Fibroblast of the aortic adventitia (primary cell): Measurements from ENCODE around the gene SGIP1. TPM values are rescaled to one million over a fixed set of nuclear protein-coding genes. Genes with fewer than 3 reads are reported as not detected.

Experiments
- DNase-seq: peaks from one replicate; pipeline ENCODE4 v3.0.0-alpha.2; 2010; ENCODE audit warnings: low read depth
- H3K4me3 ChIP-seq: 2 replicates; pipeline ENCODE4 v1.5.1; 2011; ENCODE audit warnings: low read depth, mild to moderate bottlenecking, control low read depth, low read length, moderate library complexity
- total RNA-seq: library from RNA; depleted of rRNA; stranded (reverse); fragments of >200 nt; gene quantifications from 2 replicates; pipeline ENCODE4 v1.2.3, GENCODE V29; 2012; ENCODE audit warnings: low replicate concordance
- TF ChIP-seq, protein P1 (sequence below): IDR thresholded peaks from 2 replicates; pipeline ENCODE4 v1.5.1; 2011; ENCODE audit warnings: mild to moderate bottlenecking, low read length, control low read depth, inconsistent platforms; ENCODE audit not compliant: insufficient read depth

The SGIP1 gene
- total RNA-seq, 1 donor = 21.1 TPM

DNA sequence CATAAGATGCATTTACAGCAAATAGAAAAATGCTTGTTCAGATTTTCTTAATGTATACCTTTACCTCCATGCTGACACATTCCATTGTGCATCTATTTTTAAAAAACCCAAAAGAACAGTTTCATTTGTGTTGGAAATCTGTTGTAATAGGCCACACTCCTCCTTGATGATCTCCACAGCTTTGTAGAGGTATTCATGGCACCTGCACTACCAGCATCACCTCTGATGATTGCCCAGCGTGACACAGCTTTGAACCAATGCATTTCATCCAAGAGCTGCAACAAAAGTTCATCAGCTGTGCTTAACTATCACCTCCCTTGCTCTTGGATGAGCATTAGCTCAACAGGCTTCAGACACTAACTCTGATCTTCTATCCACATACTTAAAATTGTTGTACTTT, 226.6 kb downstream of the SGIP1 start:
- no peak for DNase-seq
- no peak overlapping the region for H3K4me3 ChIP-seq
- TF ChIP-seq, protein P1, sequence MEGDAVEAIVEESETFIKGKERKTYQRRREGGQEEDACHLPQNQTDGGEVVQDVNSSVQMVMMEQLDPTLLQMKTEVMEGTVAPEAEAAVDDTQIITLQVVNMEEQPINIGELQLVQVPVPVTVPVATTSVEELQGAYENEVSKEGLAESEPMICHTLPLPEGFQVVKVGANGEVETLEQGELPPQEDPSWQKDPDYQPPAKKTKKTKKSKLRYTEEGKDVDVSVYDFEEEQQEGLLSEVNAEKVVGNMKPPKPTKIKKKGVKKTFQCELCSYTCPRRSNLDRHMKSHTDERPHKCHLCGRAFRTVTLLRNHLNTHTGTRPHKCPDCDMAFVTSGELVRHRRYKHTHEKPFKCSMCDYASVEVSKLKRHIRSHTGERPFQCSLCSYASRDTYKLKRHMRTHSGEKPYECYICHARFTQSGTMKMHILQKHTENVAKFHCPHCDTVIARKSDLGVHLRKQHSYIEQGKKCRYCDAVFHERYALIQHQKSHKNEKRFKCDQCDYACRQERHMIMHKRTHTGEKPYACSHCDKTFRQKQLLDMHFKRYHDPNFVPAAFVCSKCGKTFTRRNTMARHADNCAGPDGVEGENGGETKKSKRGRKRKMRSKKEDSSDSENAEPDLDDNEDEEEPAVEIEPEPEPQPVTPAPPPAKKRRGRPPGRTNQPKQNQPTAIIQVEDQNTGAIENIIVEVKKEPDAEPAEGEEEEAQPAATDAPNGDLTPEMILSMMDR = no peak

DNA sequence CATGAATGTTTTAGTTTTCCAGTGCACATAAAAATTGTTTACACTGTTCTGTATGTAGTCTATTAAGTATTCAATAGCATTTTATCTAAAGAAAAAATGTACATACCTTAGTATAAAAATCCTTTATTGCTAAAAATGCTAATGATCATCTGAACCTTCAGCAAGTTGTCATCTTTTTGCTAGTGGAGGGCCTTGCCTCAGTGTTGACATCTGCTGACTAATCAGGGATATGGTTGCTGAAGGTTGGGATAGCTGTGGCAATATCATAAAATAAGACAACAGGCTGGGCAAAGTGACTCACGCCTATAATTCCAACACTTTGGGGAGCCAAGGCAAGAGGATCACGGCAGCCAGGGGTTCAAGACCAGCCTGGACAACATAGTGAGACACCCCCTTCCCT, 227.3 kb downstream of the SGIP1 start:
- DNase-seq = peak; percentile 25
- H3K4me3 ChIP-seq = no peak overlapping the region
- TF ChIP-seq, protein P1 = peak; percentile 8

DNA sequence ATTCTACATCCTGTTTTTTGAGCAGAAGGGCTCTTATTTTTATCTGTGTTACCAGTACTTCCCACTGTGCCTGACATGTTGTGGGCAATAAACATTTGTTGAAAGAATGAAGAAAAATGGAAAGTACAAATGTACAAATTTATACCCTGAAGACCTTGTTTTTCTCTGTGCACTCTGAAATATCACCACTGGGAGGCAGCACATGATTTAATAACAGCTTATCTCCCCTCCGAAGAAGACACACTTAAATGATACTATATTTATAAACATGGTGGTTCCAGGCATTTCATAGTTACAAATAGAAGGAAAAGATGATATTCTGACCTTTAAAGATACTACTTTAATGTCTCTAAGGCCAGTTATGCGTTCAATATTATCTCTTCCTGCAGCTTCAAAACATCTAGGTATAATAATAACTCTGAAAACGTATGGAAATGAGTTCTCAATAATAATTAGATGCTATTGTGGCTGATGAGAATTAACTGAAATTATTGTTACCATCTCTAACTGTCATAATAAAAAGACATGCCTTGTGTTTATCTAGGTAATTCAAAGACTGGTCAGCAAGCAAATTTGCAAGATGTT, 231.1 kb downstream of the SGIP1 start:
- TF ChIP-seq, protein P1 = peak; percentile 69
- DNase-seq = peak; percentile 75
- H3K4me3 ChIP-seq = no peak overlapping the region

DNA sequence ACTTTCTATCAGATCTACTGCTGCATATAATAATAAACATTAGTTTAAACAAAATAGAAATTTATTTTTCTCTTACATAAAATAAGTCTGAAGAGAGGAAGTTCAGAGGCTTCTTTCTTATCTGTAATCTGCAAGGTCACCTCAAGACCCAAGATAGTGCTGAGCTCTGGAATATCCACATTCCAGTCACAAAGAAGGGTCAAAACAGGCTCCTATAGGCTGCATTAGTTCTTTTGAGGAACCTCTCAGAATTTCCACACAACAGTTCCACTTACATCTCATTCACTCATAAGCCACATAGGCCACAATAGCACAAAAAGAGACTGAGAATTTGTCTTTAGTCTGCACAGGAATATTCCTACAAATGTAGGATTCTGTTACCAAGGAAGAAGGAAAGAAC, 233.7 kb downstream of the SGIP1 start:
- DNase-seq = no peak
- TF ChIP-seq, protein P1 = no peak
- H3K4me3 ChIP-seq = no peak overlapping the region

DNA sequence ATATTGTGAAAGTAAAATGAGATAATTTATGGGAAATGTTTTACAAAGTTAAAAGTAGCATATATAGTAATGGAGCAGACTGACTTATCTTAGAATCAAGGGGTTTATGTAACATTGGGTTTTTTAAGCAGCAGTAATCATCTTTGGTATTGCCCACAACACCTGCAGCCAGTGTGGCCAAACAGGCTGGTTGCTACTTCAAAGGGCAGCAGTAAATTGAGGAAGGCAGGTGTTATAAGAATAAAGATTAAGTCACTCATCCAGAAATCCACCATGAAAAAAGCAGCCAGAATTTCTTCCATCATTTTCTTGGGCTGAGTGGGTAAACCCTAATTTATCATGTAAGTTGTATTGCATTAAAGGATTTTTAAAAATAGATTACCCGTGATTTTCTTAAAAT, 235.0 kb downstream of the SGIP1 start:
- DNase-seq = no peak
- H3K4me3 ChIP-seq = no peak overlapping the region
- TF ChIP-seq, protein P1 = no peak

DNA sequence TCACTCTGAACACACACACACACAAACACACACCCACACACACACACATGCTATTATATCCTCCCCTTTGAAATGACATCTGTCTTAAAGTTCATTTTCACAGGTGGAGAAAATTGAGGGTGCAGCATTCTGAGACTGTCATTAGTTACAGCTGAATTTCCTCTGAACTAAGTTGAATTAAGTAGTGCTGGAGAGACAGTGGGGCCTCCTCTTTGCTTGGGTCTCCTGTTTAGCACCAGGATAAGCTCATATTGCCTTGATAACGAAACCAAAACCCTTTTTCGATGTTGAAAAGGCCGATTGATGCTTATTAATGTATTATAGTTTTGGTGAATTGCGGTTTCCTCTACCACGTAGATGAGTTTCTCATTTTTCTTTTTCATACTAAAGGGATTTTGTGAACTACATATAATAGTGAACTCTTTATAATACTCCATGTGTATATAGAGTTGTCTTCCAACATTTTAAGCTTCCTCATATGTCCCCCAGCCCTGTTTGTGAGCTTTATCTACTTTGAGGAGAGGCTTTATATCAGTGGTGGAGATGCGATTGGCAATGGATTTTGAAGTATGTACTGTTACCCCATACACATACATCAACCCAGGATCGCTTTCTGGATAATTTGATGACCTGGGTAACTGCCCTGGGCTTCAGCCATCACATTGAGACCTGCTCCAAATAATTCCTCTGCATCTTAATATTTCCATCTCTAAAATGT, 235.7 kb downstream of the SGIP1 start:
- DNase-seq = no peak
- no peak overlapping the region for H3K4me3 ChIP-seq
- TF ChIP-seq, protein P1 = no peak

DNA sequence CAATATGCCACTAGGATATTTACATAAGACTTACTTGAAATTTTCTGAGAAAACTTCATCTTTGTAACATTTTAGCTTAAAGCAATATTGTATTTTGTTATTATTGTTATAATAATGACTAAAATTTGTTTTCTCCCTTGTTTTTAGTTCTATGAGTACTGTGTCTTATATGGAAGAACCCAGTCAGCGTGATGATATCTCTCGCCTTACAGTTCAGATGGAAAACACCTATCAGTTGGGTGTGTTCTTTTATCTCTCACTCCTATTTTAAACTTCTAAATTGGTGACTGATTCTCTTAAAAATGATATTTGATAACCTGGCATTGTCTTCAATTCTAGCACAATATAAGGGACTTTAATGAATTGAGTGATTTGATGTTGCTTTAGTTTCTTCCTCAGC, 236.3 kb downstream of the SGIP1 start:
- TF ChIP-seq, protein P1 = no peak
- no peak for DNase-seq
- H3K4me3 ChIP-seq = no peak overlapping the region
